ENCODE measurements around the gene P2RY12.

P2RY12 gene

GRCh38 chr3:151331696-151332095 lies 52.9 kb downstream of the P2RY12 start:
- ATAC-seq (no peak), DNase-seq (ENCODE audit: low spot score in 2 of 2) (no peak)
- Mint-ChIP-seq H3K4me3 (no peak overlapping the region), H3K9me3 (no peaks in the 10 kb centered on the region), H3K36me3 (no peaks in the 10 kb centered on the region), H3K27ac (no peak overlapping the region), H3K4me1 (peaks cover 8% of the 10 kb centered on the region)

DNA sequence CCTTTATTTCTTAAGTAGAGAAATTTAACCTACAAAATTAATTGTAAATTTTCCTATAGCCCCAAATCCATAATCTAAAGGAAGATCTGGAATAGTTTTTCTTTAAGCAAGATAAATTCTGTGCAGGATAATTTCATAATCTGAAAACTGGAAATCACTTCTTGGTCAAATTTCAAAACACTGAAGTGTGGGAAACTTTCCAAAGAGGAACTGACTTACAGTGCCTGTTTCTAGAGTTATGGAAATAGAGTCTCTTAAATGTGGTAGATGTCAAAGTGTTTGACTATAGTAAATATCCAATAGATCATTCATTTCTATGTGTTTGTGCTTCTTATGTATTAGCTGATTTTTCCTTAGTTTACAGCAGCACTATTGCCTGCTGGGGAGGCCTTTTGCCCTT lies 53.7 kb downstream of the P2RY12 start:
- Mint-ChIP-seq H3K4me1 (peaks cover 8% of the 10 kb centered on the region), H3K27ac (no peak overlapping the region), H3K4me3 (no peak overlapping the region), H3K36me3 (no peaks in the 10 kb centered on the region), H3K9me3 (no peaks in the 10 kb centered on the region)
- no peak for ATAC-seq
- no peak for DNase-seq (ENCODE audit: low spot score in 2 of 2)

GRCh38 chr3:151330379-151330778 lies 54.2 kb downstream of the P2RY12 start:
- DNase-seq (ENCODE audit: low spot score in 2 of 2): no peak
- H3K4me3 Mint-ChIP-seq: no peak overlapping the region
- no peaks in the 10 kb centered on the region for H3K36me3 Mint-ChIP-seq
- H3K4me1 Mint-ChIP-seq: peaks cover 8% of the 10 kb centered on the region
- no peaks in the 10 kb centered on the region for H3K9me3 Mint-ChIP-seq
- no peak for ATAC-seq
- no peak overlapping the region for H3K27ac Mint-ChIP-seq

DNA sequence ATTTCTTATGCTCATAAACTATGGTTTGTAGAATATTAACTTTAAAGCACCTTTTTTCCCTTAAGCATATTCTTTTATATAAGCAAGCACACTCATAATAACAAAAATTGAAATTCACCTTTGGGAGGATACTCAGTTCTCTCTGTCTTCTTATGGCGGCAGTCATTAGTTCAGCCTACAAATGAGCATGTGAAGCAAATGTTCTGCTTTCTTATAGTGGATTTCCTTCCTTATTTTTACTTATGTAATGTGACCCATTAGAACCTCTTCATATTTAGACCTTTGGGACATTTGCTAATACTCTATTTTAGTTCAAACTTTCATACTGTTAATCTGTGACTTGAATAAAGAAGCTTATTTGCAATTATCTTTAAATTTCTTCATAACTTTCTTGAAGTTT lies 55.2 kb downstream of the P2RY12 start, which contains the start of gene P2RY13:
Gene P2RY13, minus strand, starts transcription at position 187 of the 400 bp plus-strand sequence. Its CDS starts 21 bp downstream, at position 166.
- Mint-ChIP-seq H3K4me1 (peaks cover 8% of the 10 kb centered on the region), H3K27ac (no peak within 1 kb of the TSS), H3K4me3 (peak within 1 kb of the TSS; percentile 31), H3K36me3 (no peaks in the 10 kb centered on the region), H3K9me3 (no peaks in the 10 kb centered on the region)
- DNase-seq (ENCODE audit: low spot score in 2 of 2): no peak
- no peak for ATAC-seq

DNA sequence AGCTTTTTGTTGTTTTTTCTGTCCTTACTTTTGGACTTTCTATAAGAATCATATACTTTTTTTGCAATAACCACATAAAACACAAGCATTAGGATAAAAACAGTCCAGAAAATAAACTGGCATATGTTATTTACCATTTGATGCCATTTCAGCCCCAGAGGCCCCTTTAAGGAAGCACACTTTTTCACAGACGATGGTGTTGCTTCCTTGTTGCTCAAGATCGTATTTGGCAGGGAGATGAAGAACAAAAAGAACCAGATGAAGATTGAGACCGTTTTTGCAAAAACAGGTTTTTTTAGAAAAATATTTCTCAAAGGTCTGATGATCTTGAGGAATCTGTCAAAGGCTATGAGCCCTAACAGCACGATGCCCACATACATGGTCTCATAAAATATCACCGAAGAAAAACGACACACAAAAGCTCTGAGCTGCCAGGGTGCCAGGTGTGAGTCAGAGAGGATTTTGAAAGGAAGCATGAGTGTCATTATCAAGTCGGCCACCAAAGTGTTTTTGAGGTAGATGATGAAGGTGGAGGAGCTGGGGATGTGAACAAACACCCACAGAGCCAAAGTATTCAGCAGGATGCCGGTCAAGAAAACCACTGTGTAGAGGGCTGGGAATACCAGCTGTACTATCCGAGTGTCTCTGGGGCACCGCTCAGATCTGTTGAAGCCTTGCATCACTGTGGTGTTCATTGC lies 56.1 kb downstream of the P2RY12 start:
- peaks cover 8% of the 10 kb centered on the region for H3K4me1 Mint-ChIP-seq
- peak overlapping the region; percentile 31 for H3K4me3 Mint-ChIP-seq
- H3K36me3 Mint-ChIP-seq: no peaks in the 10 kb centered on the region
- DNase-seq (ENCODE audit: low spot score in 2 of 2) (no peak), ATAC-seq (peak; percentile 91)
- no peaks in the 10 kb centered on the region for H3K9me3 Mint-ChIP-seq
- no peak overlapping the region for H3K27ac Mint-ChIP-seq

GRCh38 chr3:151327571-151328198 lies 56.9 kb downstream of the P2RY12 start:
- Mint-ChIP-seq H3K36me3 (no peaks in the 10 kb centered on the region), H3K4me3 (peak overlapping the region; percentile 31), H3K27ac (no peak overlapping the region), H3K9me3 (no peaks in the 10 kb centered on the region), H3K4me1 (peaks cover 8% of the 10 kb centered on the region)
- no peak for DNase-seq (ENCODE audit: low spot score in 2 of 2)
- no peak for ATAC-seq

DNA sequence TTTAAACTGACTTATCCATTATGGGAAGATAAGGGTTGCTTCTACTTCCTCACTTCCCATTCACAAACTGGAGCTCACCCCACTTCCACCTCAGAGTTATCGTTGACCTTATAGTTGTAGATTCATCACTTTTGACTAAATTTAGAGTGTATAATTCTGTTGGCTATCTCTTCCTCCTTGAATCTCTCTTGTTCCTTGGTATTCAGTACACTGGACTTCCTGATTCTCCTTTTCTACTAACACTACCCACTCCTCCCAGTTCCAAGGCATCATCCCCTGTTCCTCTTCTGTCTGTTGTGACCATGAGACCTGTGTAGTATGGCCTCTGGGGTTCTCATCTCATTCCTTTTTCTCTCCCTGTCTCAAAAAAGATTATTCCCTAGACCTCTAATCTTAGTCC lies 62.0 kb downstream of the P2RY12 start:
- H3K27ac Mint-ChIP-seq: no peak overlapping the region
- peaks cover 10% of the 10 kb centered on the region for H3K4me1 Mint-ChIP-seq
- ATAC-seq (no peak), DNase-seq (ENCODE audit: low spot score in 2 of 2) (no peak)
- H3K9me3 Mint-ChIP-seq: no peaks in the 10 kb centered on the region
- no peaks in the 10 kb centered on the region for H3K36me3 Mint-ChIP-seq
- H3K4me3 Mint-ChIP-seq: no peak overlapping the region

- H3K4me1 Mint-ChIP-seq: peaks cover 14% of the 10 kb centered on the region
- no peaks in the 10 kb centered on the region for H3K36me3 Mint-ChIP-seq
- no peak for ATAC-seq
- DNase-seq (ENCODE audit: low spot score in 2 of 2): no peak
- H3K27ac Mint-ChIP-seq: no peak overlapping the region
- H3K9me3 Mint-ChIP-seq: no peaks in the 10 kb centered on the region
- H3K4me3 Mint-ChIP-seq: no peak overlapping the region
Measured at GRCh38 chr3:151321526-151321925, 63.0 kb downstream of the P2RY12 start.

GRCh38 chr3:151320131-151320530 lies 64.4 kb downstream of the P2RY12 start:
- Mint-ChIP-seq H3K36me3 (no peaks in the 10 kb centered on the region), H3K4me3 (no peak overlapping the region), H3K9me3 (no peaks in the 10 kb centered on the region), H3K4me1 (peaks cover 20% of the 10 kb centered on the region), H3K27ac (no peak overlapping the region)
- DNase-seq (ENCODE audit: low spot score in 2 of 2): no peak
- no peak for ATAC-seq

DNA sequence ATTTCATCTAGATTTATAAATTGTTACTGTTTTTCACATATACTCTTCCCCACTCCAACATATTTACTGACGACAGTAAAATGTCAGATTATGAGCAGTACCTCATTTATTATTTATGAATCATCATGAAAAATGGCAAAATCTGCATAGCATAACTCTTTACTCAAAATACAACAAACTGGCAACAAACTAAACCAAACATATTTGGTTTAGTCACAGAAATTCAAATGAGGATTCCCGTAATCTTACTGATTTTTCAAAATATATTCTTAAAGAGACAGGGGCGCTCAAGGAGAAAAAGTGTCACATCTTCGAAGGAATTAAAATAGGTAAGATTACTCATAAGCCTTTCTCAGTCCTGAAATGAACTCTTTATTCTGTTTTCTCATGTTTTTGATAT lies 64.9 kb downstream of the P2RY12 start:
- no peak for DNase-seq (ENCODE audit: low spot score in 2 of 2)
- Mint-ChIP-seq H3K36me3 (no peaks in the 10 kb centered on the region), H3K4me1 (peaks cover 20% of the 10 kb centered on the region), H3K9me3 (no peaks in the 10 kb centered on the region), H3K4me3 (no peak overlapping the region), H3K27ac (no peak overlapping the region)
- peak; percentile 35 for ATAC-seq

- DNase-seq (ENCODE audit: low spot score in 2 of 2) (no peak), ATAC-seq (no peak)
- no peaks in the 10 kb centered on the region for H3K36me3 Mint-ChIP-seq
- H3K4me3 Mint-ChIP-seq: no peak overlapping the region
- no peak overlapping the region for H3K27ac Mint-ChIP-seq
- peaks cover 20% of the 10 kb centered on the region for H3K4me1 Mint-ChIP-seq
- no peaks in the 10 kb centered on the region for H3K9me3 Mint-ChIP-seq
Measured at GRCh38 chr3:151318991-151319390, 65.6 kb downstream of the P2RY12 start.

DNA sequence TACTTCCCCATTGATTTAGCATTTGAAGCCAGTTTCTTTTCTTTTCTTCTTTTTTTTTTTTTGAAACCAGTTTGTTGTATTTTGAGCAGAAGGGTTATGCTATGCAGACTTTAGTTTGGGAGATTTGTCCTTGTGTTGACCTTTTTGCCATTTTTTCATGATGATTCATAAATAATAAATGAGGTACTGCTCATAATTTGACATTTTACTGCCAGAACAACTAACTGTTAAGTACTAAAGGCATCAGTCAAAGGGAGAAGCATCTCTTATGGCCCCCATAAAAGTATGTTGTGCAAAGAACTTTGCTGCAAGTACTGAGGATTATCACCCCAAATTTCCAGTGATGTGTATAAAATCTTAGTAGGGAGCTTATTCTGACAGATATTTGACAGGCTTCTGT lies 66.2 kb downstream of the P2RY12 start:
- peaks cover 20% of the 10 kb centered on the region for H3K4me1 Mint-ChIP-seq
- ATAC-seq (no peak), DNase-seq (ENCODE audit: low spot score in 2 of 2) (no peak)
- H3K4me3 Mint-ChIP-seq: no peak overlapping the region
- no peaks in the 10 kb centered on the region for H3K9me3 Mint-ChIP-seq
- no peaks in the 10 kb centered on the region for H3K36me3 Mint-ChIP-seq
- H3K27ac Mint-ChIP-seq: no peak overlapping the region

DNA sequence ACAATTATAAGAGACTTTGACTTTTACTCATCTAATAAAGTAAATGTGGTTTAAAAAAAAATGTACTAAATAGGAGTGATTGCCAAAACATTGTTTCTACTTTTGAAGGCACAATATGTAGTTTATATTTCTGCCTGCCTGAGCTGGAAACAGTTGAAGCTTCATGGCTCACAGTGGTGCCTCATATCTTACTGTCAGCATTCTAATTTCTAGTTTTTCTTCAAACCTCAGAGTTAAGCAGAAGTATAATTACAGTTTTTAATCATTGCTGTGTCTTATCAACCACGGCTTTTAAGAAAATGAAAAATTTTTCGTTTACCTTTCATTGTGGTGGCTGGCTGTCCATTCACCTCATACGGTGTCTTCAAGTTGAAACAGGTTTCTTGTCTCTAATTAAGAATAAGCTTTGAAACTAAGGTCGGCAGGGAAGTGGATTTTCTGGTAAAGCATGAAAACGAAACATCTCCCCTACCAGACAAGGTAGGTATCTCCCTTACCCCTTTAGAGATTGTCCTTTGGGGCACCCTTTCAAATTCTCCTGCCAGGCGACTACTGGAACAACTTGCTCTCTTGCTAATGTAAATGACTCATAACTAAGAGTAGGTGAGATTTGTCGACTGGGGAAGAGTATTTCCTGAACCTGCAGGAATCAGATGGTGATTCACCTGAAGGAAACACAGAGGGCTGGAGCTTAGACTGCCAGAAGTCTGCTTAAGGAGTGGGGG lies 68.1 kb downstream of the P2RY12 start, which contains the start of gene GPR87:
Gene GPR87, minus strand, starts transcription at position 554 of the 725 bp plus-strand sequence. CDS start 16,720 bp downstream, outside the sequence.
- Mint-ChIP-seq H3K4me1 (peaks cover 16% of the 10 kb centered on the region), H3K27ac (peak within 1 kb of the TSS; percentile 63), H3K9me3 (no peaks in the 10 kb centered on the region), H3K36me3 (no peaks in the 10 kb centered on the region), H3K4me3 (peak within 1 kb of the TSS; percentile 7)
- ATAC-seq: peak; percentile 88
- DNase-seq (ENCODE audit: low spot score in 2 of 2): peak in 1 of 2 donors; percentile 62

DNA sequence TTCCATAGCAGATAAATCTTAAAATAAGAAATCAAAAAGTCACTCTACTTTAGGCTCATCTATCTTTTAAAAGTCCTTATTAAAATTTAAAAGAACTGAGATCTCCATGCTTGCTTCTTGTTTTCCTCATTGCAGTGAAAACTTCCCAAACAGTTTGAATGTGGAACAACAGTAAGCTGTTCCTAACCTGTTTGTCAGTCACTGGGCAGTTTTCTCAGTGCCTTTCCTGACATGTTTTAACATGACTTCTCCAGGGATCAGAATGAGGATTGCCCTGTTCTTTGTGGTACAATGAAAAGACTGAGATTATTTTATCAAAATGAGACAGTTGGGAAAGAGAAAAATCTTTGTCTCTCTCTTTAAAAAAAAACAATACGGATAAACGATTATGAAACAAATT lies 68.7 kb downstream of the P2RY12 start:
- no peak for DNase-seq (ENCODE audit: low spot score in 2 of 2)
- no peak for ATAC-seq
- Mint-ChIP-seq H3K27ac (peak overlapping the region; percentile 63), H3K36me3 (no peaks in the 10 kb centered on the region), H3K9me3 (no peaks in the 10 kb centered on the region), H3K4me3 (peak overlapping the region; percentile 7), H3K4me1 (peaks cover 13% of the 10 kb centered on the region)

DNA sequence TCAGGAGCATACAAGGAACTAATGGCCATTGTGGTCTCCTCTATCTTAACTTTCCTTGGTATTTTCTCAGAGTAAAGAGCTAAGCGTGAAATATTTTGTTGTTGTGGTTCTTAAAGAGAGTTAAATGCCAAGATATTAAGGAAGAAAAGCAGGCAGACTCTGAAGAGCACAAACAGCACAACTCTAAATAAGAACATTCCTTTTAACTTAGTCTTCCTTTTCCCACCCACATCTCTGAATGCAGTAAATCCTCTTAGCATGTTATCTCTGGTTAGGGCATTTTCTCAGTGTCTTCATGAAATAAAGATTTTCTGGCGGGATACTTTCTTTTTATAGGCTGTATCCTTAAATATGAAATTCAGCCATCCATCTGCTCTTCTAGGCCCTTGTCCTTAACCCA lies 69.4 kb downstream of the P2RY12 start:
- H3K4me3 Mint-ChIP-seq: peak overlapping the region; percentile 2

More for the DNA sequence above, 69.4 kb downstream of the P2RY12 start:
- no peaks in the 10 kb centered on the region for H3K9me3 Mint-ChIP-seq
- H3K27ac Mint-ChIP-seq: no peak overlapping the region
- H3K4me1 Mint-ChIP-seq: peaks cover 10% of the 10 kb centered on the region
- no peak for ATAC-seq
- DNase-seq (ENCODE audit: low spot score in 2 of 2): no peak
- H3K36me3 Mint-ChIP-seq: no peaks in the 10 kb centered on the region
